IgD-negative memory B cell (primary cell): ENCODE data around the gene ZNF132. TPM values are rescaled to one million over a fixed set of nuclear protein-coding genes. Genes with fewer than 3 reads are reported as not detected.
A peak's percentile ranks its signal among the peaks of the same experiment; 100 is the strongest.
"Not testable (repeated sequence)": the region's sequence is repeated elsewhere in the genome, so short reads cannot be mapped to it uniquely, and the experiment has no call there.

ENCODE experiments used
- H3K27ac Mint-ChIP-seq, 3 donors: one replicate each; pipeline ENCODE4 v1.8.0; 2020 to 2022; ENCODE audit warnings: mild to moderate bottlenecking in 3 of 3, mixed read lengths in 3 of 3, moderate library complexity in 1 of 3
- H3K27me3 Mint-ChIP-seq: one replicate; pipeline ENCODE4 v1.8.0; 2021; ENCODE audit warnings: mixed read lengths
- H3K36me3 Mint-ChIP-seq: one replicate; pipeline ENCODE4 v1.8.0; 2020; ENCODE audit warnings: mild to moderate bottlenecking, mixed read lengths
- H3K4me1 Mint-ChIP-seq, 3 donors: one replicate each; pipeline ENCODE4 v1.8.0; 2020 to 2022; ENCODE audit warnings: mixed read lengths in 3 of 3, mild to moderate bottlenecking in 1 of 3
- H3K4me3 Mint-ChIP-seq, 4 donors: one replicate each; pipeline ENCODE4 v1.8.0; 2020 to 2022; ENCODE audit warnings: mild to moderate bottlenecking in 4 of 4, mixed read lengths in 4 of 4, moderate library complexity in 3 of 4
- H3K9me3 Mint-ChIP-seq, 3 donors: one replicate each; pipeline ENCODE4 v1.8.0; 2020 to 2021; ENCODE audit warnings: mixed read lengths in 3 of 3, mild to moderate bottlenecking in 1 of 3
- polyA plus RNA-seq: library from polyadenylated mRNA; unstranded; fragments of 300-500 nt; fragmentation: Illumina TruSeq; gene quantifications from one replicate; pipeline ENCODE4 v1.2.3, GENCODE V29; 2021

The ZNF132 gene
- polyA plus RNA-seq, 1 donor from 2014 or later = 0.53 TPM

- H3K27me3 Mint-ChIP-seq = no peaks in the 10 kb centered on the region
- peaks cover 15 to 24% (median 22%) of the 10 kb centered on the region in 3 donors for H3K4me1 Mint-ChIP-seq
These were observed 32.2 kb downstream of the ZNF132 start for GRCh38 chr19:58407658-58408151.

DNA sequence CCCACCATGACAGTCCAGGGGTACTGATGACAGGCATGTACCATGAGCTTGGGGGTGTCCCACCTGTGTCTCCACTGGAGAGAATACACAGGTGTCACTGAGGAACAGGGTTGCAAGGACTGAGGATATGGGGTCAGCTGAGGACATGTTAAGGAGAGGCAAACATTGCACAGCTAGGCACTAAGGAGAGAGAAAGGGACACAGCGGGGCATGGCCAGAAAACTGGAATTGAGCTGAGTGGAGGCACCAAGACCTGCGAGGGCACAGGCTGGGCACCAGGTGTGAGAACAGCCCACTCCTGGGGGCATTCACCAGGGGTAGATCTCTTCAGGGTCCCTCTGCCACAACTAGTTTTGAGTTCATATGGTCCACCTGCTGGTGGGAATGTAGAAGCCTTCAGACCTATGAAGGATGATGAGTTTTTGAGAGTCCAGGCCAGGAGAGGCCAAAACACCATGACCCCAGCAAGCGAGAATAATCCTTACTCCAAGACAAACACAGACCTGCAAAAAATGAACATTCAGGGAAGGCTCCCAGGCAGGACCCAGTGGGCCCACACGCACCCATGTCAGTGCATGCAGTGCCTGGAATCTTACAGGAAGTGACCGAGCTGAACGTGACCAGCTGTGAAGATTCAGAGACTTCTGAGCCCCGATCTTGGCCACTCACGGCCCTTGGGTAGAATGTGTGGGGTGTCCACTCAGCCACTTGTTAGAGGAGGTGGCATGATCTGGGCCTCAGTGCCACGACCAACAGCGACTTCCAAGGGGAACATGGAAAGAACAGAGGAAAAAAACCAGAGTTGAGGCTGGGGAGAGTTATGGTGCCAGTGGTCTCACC lies 32.9 kb downstream of the ZNF132 start:
- Mint-ChIP-seq H3K27ac (peak overlapping the region in 2 of 3 donors; percentile 59 to 95), H3K27me3 (no peaks in the 10 kb centered on the region), H3K36me3 (peaks cover 2% of the 10 kb centered on the region), H3K9me3 (peaks cover 0 to 1% (median 0%) of the 10 kb centered on the region in 3 donors), H3K4me3 (peak overlapping the region; percentile 97 to 99 (median 98)), H3K4me1 (peaks cover 15 to 24% (median 22%) of the 10 kb centered on the region in 3 donors)

More at GRCh38 chr19:58407658-58408151, 32.2 kb downstream of the ZNF132 start:
- peak overlapping the region; percentile 97 to 99 (median 98) for H3K4me3 Mint-ChIP-seq
- H3K27ac Mint-ChIP-seq = peak overlapping the region; percentile 59 to 96 (median 95)
- H3K9me3 Mint-ChIP-seq = peaks cover 0 to 1% (median 0%) of the 10 kb centered on the region in 3 donors
- peaks cover 5% of the 10 kb centered on the region for H3K36me3 Mint-ChIP-seq

GRCh38 chr19:58403920-58404478 lies 36.0 kb downstream of the ZNF132 start:
- H3K36me3 Mint-ChIP-seq, H3K27me3 Mint-ChIP-seq, H3K27ac Mint-ChIP-seq, H3K9me3 Mint-ChIP-seq: not testable (repeated sequence)
- peaks cover 14 to 23% (median 19%) of the 10 kb centered on the region in 3 donors for H3K4me1 Mint-ChIP-seq
- peak overlapping the region in 1 of 4 donors; percentile 25 for H3K4me3 Mint-ChIP-seq

- Mint-ChIP-seq H3K36me3 (no peaks in the 10 kb centered on the region), H3K4me3 (peak overlapping the region in 3 of 4 donors; percentile 16 to 85 (median 68)), H3K27ac (peak overlapping the region in 2 of 3 donors; percentile 46 to 62), H3K27me3 (peaks cover 9% of the 10 kb centered on the region), H3K9me3 (peaks cover 0 to 3% (median 1%) of the 10 kb centered on the region in 3 donors), H3K4me1 (peaks cover 4 to 9% (median 9%) of the 10 kb centered on the region in 3 donors)
These were observed 38.0 kb downstream of the ZNF132 start for GRCh38 chr19:58401840-58402421.

GRCh38 chr19:58400916-58401839 lies 38.8 kb downstream of the ZNF132 start:
- Mint-ChIP-seq H3K4me3 (peak overlapping the region; percentile 72 to 98 (median 86)), H3K9me3 (peaks cover 0 to 3% (median 0%) of the 10 kb centered on the region in 3 donors), H3K4me1 (peaks cover 4 to 5% (median 5%) of the 10 kb centered on the region in 3 donors), H3K27me3 (peaks cover 10% of the 10 kb centered on the region), H3K36me3 (no peaks in the 10 kb centered on the region), H3K27ac (peak overlapping the region; percentile 62 to 97 (median 79))

DNA sequence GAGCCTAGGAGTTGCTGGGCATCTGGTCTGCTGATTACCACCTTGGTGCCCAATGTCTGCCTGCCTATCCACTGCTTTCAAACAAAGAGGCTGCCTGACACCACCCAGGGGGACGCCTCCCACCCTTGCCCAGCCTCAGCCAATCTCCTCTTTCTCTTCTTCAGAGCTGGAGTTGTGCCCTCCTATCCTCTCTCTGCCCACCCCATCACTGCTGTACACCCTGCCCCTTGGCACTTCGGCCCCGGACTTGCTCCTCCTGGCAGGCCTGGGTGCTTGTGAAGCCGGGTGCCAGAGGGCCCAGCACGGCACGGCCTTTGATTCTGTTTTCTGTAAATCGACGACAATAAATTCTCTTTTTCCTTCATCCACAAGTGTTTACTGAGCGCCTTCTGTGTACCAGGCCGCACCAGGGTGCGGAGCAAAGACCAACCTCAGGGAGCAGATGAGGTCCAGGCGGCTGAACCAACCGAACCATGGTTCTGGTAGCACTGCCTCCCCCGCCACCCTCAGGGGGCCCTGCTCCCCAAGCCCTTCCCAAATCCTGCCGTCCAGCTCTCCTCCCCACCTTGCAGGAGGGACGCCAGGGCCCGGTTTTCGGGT lies 39.5 kb downstream of the ZNF132 start:
- Mint-ChIP-seq H3K27ac (no peak overlapping the region), H3K36me3 (peaks cover 2% of the 10 kb centered on the region), H3K4me3 (peak overlapping the region; percentile 43 to 98 (median 86)), H3K4me1 (peaks cover 4 to 7% (median 5%) of the 10 kb centered on the region in 3 donors), H3K9me3 (peaks cover 0 to 3% (median 0%) of the 10 kb centered on the region in 3 donors), H3K27me3 (peaks cover 13% of the 10 kb centered on the region)

DNA sequence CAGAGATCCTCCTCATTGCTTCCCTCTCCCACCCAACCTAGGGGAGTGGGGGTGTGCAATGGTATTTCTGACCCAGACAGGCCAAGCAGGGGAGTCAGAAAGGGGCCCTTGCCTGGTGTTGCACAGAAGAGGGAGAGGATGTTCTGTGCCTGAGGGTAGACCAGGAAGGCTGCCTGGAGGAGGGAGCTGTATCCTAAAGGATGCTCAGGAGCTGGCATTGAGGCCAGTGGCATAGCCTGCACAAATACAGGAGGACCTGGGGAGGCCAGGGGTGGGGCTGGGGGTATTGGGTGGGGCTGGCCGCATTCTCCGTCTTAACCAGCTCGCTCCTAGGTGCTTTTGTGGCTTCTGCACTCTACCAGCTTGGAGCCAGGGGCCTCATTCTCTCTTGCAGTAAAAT lies 40.0 kb downstream of the ZNF132 start:
- Mint-ChIP-seq H3K4me3 (peak overlapping the region in 3 of 4 donors; percentile 43 to 77 (median 63)), H3K27me3 (peaks cover 13% of the 10 kb centered on the region), H3K9me3 (peaks cover 0 to 3% (median 0%) of the 10 kb centered on the region in 3 donors), H3K27ac (peak overlapping the region; percentile 22 to 90 (median 78)), H3K36me3 (peaks cover 2% of the 10 kb centered on the region), H3K4me1 (peaks cover 4 to 7% (median 5%) of the 10 kb centered on the region in 3 donors)

GRCh38 chr19:58398545-58398944 lies 41.4 kb downstream of the ZNF132 start:
- H3K4me1 Mint-ChIP-seq = peaks cover 5 to 7% (median 7%) of the 10 kb centered on the region in 3 donors
- peaks cover 5% of the 10 kb centered on the region for H3K36me3 Mint-ChIP-seq
- H3K27ac Mint-ChIP-seq = no peak overlapping the region
- peaks cover 0 to 3% (median 0%) of the 10 kb centered on the region in 3 donors for H3K9me3 Mint-ChIP-seq
- H3K4me3 Mint-ChIP-seq = no peak overlapping the region
- H3K27me3 Mint-ChIP-seq = peaks cover 13% of the 10 kb centered on the region

GRCh38 chr19:58398087-58398486 lies 41.9 kb downstream of the ZNF132 start:
- no peak overlapping the region for H3K27ac Mint-ChIP-seq
- H3K27me3 Mint-ChIP-seq = peaks cover 13% of the 10 kb centered on the region
- peaks cover 5 to 9% (median 7%) of the 10 kb centered on the region in 3 donors for H3K4me1 Mint-ChIP-seq
- peaks cover 5% of the 10 kb centered on the region for H3K36me3 Mint-ChIP-seq
- peaks cover 0 to 3% (median 0%) of the 10 kb centered on the region in 3 donors for H3K9me3 Mint-ChIP-seq
- H3K4me3 Mint-ChIP-seq = no peak overlapping the region

- peaks cover 5% of the 10 kb centered on the region for H3K36me3 Mint-ChIP-seq
- H3K27me3 Mint-ChIP-seq = peaks cover 13% of the 10 kb centered on the region
- H3K4me3 Mint-ChIP-seq = no peak overlapping the region
- H3K4me1 Mint-ChIP-seq = peaks cover 5 to 9% (median 8%) of the 10 kb centered on the region in 3 donors
- no peak overlapping the region for H3K27ac Mint-ChIP-seq
- peaks cover 0 to 3% (median 0%) of the 10 kb centered on the region in 3 donors for H3K9me3 Mint-ChIP-seq
These were observed 42.4 kb downstream of the ZNF132 start for GRCh38 chr19:58397533-58398037.

DNA sequence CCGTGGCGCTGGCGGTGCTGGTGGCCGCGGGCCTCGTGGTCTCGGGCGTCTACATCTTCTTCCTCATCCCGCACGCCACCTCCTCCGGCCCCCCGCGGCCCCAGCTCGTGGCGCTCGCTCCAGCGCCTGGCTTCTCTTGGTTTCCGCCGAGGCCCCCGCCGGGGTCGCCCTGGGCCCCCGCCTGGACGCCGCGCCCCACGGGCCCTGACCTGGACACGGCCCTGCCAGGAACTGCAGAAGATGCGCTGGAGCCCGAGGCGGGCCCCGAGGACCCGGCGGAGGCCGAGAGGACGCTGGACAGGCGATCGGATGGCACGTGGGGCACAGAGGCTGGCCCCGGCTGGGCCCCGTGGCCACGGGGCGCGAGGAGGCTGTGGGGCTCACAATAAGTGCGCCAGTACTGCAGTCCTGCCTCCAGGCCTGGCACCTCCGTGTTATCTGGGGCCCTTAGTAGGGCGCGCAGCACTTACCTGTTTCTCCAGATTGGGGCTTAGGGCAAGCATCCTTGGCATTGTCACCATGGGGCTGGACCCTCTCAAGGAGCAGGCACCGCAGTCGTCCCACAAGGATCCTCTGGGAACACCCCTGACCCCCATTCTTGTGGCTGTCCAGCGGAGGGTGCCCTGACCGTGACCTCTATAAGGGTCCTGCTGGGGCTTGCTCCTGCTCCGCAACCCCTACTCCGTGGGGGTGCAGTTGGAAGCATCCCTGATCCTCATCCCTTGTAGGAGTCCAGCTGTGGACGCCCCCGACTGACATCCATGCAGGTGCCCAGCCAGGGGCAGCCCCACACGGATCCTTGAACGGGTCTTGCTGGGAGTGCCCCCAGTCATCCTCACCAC lies 43.0 kb downstream of the ZNF132 start:
- peaks cover 5% of the 10 kb centered on the region for H3K36me3 Mint-ChIP-seq

GRCh38 chr19:58395979-58396627 lies 43.9 kb downstream of the ZNF132 start:
- Mint-ChIP-seq H3K9me3 (peaks cover 0 to 3% (median 0%) of the 10 kb centered on the region in 3 donors), H3K36me3 (peaks cover 5% of the 10 kb centered on the region), H3K4me1 (peaks cover 2 to 6% (median 5%) of the 10 kb centered on the region in 3 donors), H3K27me3 (peaks cover 13% of the 10 kb centered on the region), H3K4me3 (no peak overlapping the region), H3K27ac (no peak overlapping the region)

More for the DNA sequence above, 43.0 kb downstream of the ZNF132 start:
- H3K4me3 Mint-ChIP-seq = no peak overlapping the region
- H3K9me3 Mint-ChIP-seq = peaks cover 0 to 3% (median 0%) of the 10 kb centered on the region in 3 donors
- H3K27ac Mint-ChIP-seq = no peak overlapping the region
- H3K4me1 Mint-ChIP-seq = peaks cover 5 to 9% (median 8%) of the 10 kb centered on the region in 3 donors
- H3K27me3 Mint-ChIP-seq = peaks cover 13% of the 10 kb centered on the region
